Stimulated activated CD4-positive, alpha-beta T cell treated with anti-CD3 and anti-CD28 coated beads, Interleukin-12 subunit alpha, Interleukin-12 subunit beta, amount 100 ng/mL, for 48 hours (primary cell): Measurements from ENCODE around the gene COPS2.
"Not testable (repeated sequence)": the region's sequence is repeated elsewhere in the genome, so short reads cannot be mapped to it uniquely, and the experiment has no call there.

ENCODE experiments used
- DNase-seq, 3 donors: peaks; one replicate each; pipeline ENCODE4 v3.0.0-alpha.2; 2020; ENCODE audit warnings: low read depth in 2 of 3, low spot score in 1 of 3

COPS2 gene

DNA sequence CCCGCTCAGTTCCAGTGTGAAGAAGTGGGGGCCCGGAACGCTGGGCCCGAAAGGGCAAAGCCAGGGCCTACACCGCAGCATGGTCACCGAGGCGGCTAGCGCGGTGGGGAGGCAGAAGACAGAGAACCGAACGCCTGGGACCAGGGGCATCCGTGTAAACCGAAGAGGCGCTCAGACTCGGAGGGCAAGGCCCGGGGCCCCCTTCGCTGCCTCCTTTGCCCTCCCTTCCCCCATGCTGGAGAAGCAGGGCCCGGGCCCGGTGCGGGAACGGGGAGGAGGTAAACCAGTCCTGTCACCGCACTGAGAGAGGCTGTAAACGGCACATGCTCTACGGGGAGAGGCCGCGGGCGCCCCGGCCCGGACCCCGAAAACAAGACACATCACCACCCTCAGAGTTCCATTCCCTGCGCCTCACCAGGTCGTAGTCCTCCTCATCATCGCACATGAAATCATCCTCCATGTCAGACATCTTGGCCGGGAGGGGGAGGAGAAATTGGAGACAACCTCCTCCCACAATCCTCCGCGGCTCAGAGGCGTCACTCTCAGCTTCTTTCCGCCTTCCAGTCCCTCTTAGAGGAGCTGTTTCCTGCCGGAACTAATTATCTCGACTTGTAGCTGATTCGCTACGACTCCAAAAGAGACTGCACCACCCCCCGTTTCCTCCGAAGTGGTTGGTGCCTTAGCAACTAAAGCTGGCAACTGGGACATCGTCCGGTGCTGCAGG, at the start of gene COPS2:
Gene COPS2, minus strand, starts transcription at position 490 of the 724 bp plus-strand sequence. Its CDS starts 21 bp downstream, at position 469.
- DNase-seq = peak; percentile 83 to 98 (median 93)

DNA sequence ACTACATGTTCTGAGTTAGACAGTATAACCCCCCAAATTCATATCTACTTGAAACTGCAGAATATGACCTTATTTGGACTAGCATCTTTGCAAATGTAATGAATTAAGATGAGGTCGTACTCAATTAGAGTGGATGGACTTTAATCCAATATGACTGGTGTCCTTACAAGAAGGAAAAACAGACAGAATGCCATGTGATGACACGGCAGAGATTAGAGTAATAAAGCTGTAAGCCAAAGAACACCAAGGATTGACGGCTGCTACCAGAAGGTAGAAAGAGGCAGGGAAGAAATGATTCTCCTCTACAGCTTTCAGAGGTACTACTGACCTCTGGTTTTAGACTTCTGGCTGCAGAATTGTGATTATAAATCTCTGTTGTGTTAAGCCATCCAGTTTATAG, 44.9 kb upstream of the COPS2 start:
- no peak for DNase-seq

DNA sequence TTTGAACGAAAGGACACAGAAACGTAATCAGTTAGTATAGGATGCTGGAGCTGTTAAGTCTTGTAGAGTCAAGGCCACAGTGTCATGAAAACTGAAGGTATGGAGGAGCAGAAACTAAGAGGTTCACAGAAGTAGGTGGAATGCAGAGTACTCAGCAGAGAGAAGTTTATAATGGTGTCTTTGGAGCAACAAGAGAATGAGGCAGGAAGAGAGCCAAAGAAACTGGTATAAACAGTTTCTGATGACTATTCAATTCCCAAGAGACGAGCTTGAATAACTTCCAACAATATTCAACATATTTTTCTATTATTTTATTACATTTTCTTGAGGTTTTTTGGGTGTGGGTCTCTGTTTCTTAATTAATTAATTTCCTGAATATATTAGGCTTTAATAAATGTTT, 44.3 kb upstream of the COPS2 start:
- no peak for DNase-seq

- DNase-seq = no peak
These were observed 41.5 kb upstream of the COPS2 start for GRCh38 chr15:49196856-49197255.

- DNase-seq = no peak
These were observed 36.5 kb upstream of the COPS2 start for GRCh38 chr15:49191892-49192291.

DNA sequence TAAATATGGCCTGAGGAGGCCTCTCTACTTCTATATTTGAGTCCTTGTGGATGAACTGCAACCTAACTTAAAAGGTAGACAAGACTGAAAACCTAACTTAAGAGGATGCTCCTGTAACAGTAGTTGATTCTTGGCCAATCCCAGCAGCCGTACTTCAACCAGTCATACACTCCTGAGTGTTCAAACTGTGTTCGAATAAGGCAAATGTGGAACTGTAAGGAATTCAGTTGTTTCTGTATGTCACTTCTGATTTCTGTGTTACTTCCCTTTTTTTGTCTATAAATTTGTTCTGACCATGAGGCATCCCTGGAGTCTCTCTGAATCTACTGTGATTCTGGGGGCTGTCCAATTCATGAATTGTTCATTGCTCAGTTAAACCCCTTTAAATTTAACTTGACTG, 35.2 kb upstream of the COPS2 start:
- no peak for DNase-seq

DNA sequence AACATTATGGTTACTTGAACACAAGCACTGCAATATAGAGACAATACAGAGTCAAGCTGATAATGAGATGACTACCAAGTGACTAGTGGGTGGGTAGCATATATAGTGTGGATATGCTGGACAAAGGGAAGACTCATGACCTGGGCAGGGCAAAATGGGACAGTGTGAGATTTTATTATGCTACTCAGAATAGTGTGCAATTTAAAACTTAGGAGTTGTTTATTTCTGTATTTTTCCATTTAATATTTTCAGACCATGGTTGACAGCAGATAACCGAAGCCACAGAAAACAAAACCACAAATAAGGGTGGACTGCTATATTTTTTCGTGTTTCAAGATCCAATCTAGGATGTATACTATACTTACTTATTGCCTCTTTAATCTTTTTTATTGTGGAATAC, 34.2 kb upstream of the COPS2 start:
- DNase-seq = no peak

GRCh38 chr15:49188933-49189332, 33.5 kb upstream of the COPS2 start:
- DNase-seq = no peak

DNA sequence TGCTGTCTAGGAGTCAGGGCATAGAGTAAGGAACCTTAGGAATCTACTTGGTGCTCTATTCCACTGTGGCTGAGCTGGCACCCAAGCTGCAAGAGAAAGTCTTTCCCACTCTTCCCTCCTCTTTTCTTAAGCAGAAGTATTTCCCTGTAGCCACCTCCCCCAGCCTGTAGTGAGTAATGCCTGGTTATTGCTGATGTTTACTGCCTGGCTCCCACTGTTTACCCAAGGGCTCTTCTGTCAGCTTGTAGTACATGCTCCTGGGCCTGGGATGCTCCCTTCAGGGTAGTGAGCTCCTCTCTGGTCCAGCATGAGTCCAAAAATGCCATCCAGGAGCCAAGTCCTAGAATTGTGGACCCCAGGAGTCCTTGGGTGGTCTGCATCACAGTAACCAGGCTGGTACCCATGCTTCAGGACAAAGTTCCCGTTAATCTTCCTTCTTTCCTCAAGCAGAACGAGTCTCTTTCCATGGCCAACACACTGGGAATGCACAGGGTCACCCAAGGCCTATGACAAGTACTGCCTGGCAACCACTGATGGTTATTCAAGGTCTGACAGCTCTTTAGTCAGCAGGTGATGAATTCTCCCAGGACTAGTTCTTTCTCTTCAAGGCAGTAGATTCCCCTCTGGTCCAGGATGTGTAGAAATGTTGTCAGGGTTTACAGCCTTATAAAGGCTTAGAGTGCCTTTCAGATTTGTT, 32.3 kb upstream of the COPS2 start:
- no peak for DNase-seq

- DNase-seq = no peak
These were observed 30.1 kb upstream of the COPS2 start for GRCh38 chr15:49185473-49185872.

DNA sequence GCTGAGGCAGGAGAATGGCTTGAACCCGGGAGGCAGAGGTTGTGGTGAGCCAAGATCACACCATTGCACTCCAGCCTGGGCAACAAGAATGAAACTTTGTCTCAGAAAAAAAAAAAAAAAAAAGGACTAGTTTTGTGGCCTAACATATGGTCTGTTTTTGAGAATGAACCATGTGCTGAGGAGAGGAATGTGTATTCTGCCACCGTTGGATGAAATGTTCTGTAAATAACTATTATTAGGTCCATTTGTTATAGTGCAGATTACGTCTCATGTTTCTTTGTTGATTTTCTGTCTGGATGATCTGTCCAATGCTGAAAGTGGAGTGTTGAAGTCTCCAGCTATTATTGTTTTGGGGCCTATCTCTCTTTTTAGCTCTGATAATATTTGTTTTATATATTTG, 28.3 kb upstream of the COPS2 start:
- not testable (repeated sequence) for DNase-seq

- no peak for DNase-seq
These were observed 26.7 kb upstream of the COPS2 start for GRCh38 chr15:49182128-49182527.

- DNase-seq = no peak
These were observed 24.2 kb upstream of the COPS2 start for GRCh38 chr15:49179433-49180190.

DNA sequence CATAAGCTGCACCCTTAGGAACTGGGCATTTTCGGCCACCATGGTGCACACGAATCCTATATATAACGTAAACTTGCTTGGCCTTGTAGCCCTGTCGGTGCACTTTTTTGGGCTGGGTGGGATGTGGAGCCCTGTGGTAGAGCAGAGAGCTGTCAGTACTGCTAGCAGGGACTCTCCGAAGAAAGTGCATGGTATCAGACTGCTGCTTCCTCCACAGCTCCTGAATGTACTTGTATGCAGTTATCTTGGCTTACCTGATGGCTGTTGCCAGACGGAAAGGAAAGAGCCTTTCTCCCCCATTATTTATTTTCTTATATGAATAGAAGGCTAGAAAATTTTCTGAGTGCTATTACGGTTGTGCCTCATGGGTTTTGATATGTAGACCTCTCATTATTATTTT, 23.1 kb upstream of the COPS2 start:
- DNase-seq = no peak

GRCh38 chr15:49175582-49176397, 20.4 kb upstream of the COPS2 start:
- DNase-seq = not testable (repeated sequence)

DNA sequence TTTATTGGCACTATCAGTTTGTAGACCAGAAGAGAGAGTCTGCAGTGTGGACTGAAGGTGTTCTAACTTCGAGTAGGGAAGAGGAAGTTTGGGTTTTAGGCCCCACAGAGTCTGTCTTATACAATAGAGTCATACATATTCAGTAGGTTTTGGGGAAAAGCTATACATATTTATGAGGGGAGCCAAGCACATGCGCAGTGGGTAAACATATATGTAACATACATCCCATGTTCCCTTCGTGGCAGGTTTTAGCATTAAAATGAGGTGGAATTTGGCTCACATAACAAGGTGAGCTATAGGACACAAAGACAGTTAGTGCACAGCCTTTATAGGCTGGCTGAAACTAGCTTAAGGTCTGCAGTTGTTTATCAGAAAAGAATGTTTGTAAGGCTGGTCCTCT, 19.5 kb upstream of the COPS2 start:
- DNase-seq = no peak

- no peak for DNase-seq
These were observed 16.4 kb upstream of the COPS2 start for GRCh38 chr15:49171790-49172189.

GRCh38 chr15:49169880-49170597, 14.6 kb upstream of the COPS2 start, which contains the start of gene GALK2:
Gene GALK2 (plus strand): TSS chr15:49170247. CDS start chr15:49170323, 76 bp downstream.
- DNase-seq = peak; percentile 69 to 78 (median 76)

- no peak for DNase-seq
These were observed 12.6 kb upstream of the COPS2 start for GRCh38 chr15:49168016-49168415.

GRCh38 chr15:49164865-49165264, 9.5 kb upstream of the COPS2 start:
- no peak for DNase-seq
